Smooth muscle cell (in vitro differentiated cells): ENCODE measurements around the gene C1RL. TPM values are rescaled to one million over a fixed set of nuclear protein-coding genes. Genes with fewer than 3 reads are reported as not detected.
A peak's percentile ranks its signal among the peaks of the same experiment; 100 is the strongest.
"Not testable (repeated sequence)": the region's sequence is repeated elsewhere in the genome, so short reads cannot be mapped to it uniquely, and the experiment has no call there.

Source experiments
- DNase-seq: peaks from one replicate; lab custom pipeline; 2025; ENCODE audit not compliant: unreplicated experiment; lab: John Stamatoyannopoulos, UW
- H2AFZ ChIP-seq: fragments of 200-600 bp; sonication (generic); 2 replicates; pipeline ENCODE4 v1.6.0; 2016; ENCODE audit warnings: antibody characterized with exemption, low read depth, mild to moderate bottlenecking
- H3F3A ChIP-seq: fragments of 200-600 bp; sonication (generic); 2 replicates; pipeline ENCODE4 v1.6.0; 2017; ENCODE audit warnings: antibody characterized with exemption, low read depth
- H3K27ac ChIP-seq: fragments of 200-600 bp; sonication (generic); 2 replicates; pipeline ENCODE4 v1.5.1; 2016; ENCODE audit warnings: low read depth, mild to moderate bottlenecking
- H3K27me3 ChIP-seq: fragments of 200-600 bp; sonication (generic); 2 replicates; pipeline ENCODE4 v1.6.1; 2016; ENCODE audit warnings: low read depth, mild to moderate bottlenecking
- H3K36me3 ChIP-seq: fragments of 200-600 bp; sonication (generic); 2 replicates; pipeline ENCODE4 v1.5.1; 2016; ENCODE audit warnings: low read depth
- H3K4me1 ChIP-seq: fragments of 200-600 bp; sonication (generic); 2 replicates; pipeline ENCODE4 v1.5.1; 2016; ENCODE audit warnings: low read depth
- H3K4me2 ChIP-seq: fragments of 200-600 bp; sonication (generic); 2 replicates; pipeline ENCODE4 v1.6.0; 2016; ENCODE audit warnings: mild to moderate bottlenecking
- H3K4me3 ChIP-seq: fragments of 200-600 bp; sonication (generic); 2 replicates; pipeline ENCODE4 v1.5.1; 2016; ENCODE audit warnings: mild to moderate bottlenecking
- H3K79me2 ChIP-seq: fragments of 200-600 bp; sonication (generic); 2 replicates; pipeline ENCODE4 v1.6.0; 2016; ENCODE audit warnings: low read depth, mild to moderate bottlenecking
- H3K9ac ChIP-seq: fragments of 200-600 bp; sonication (generic); 2 replicates; pipeline ENCODE4 v1.6.0; 2016; ENCODE audit warnings: low read depth
- H3K9me3 ChIP-seq: fragments of 200-600 bp; sonication (generic); replicated peaks from 2 replicates; pipeline ENCODE4 v1.5.1; 2016; ENCODE audit warnings: low read depth
- H4K20me1 ChIP-seq: fragments of 200-600 bp; sonication (generic); 2 replicates; pipeline ENCODE4 v1.6.0; 2016; ENCODE audit warnings: low read depth
- CTCF ChIP-seq: fragments of 200-600 bp; sonication (generic); IDR thresholded peaks from 2 replicates; pipeline ENCODE4 v1.5.1; 2017; ENCODE audit warnings: borderline replicate concordance, mild to moderate bottlenecking, antibody characterized with exemption; ENCODE audit not compliant: insufficient read depth, poor library complexity, severe bottlenecking
- WGBS: methylation state at CpG from one replicate; pipeline ENCODE4 v1.1.7; 2016; ENCODE audit warnings: low lambda C conversion rate; 5-methylcytosine and 5-hydroxymethylcytosine counted together
- polyA plus RNA-seq: library from polyadenylated mRNA; unstranded; fragments of >200 nt; fragmentation: Nextera tagmentation; extraction: Ambion mirVana; gene quantifications from 2 replicates; pipeline ENCODE4 v1.2.1, GENCODE V29; 2016
- total RNA-seq: library from RNA; depleted of rRNA; stranded (reverse); fragments of >200 nt; gene quantifications from 2 replicates; pipeline ENCODE4 v1.2.3, GENCODE V29; 2014

C1RL gene
- total and polyA plus RNA-seq, 2 experiments from 2014 or later: 8.7 to 21.1 TPM

- H3K27ac ChIP-seq: peak overlapping the region; percentile 52
- H3K9ac ChIP-seq: no peak overlapping the region
- peaks cover 1% of the 10 kb centered on the region for H4K20me1 ChIP-seq
- TF ChIP-seq CTCF: no peak
- H3K36me3 ChIP-seq: no peaks in the 10 kb centered on the region
- 76% methylated on average over 3 of the region's 3 CpGs for WGBS
- H3K27me3 ChIP-seq: no peaks in the 10 kb centered on the region
- H3K4me2 ChIP-seq: peak overlapping the region; percentile 99
- H2AFZ ChIP-seq: peak overlapping the region; percentile 96
- H3K4me1 ChIP-seq: no peaks in the 10 kb centered on the region
- no peaks in the 10 kb centered on the region for H3F3A ChIP-seq
- H3K79me2 ChIP-seq: peaks cover 14% of the 10 kb centered on the region
- no peak for DNase-seq
- peak overlapping the region; percentile 83 for H3K4me3 ChIP-seq
- no peaks in the 10 kb centered on the region for H3K9me3 ChIP-seq
Observed at GRCh38 chr12:7107636-7108002, 1.4 kb downstream of the C1RL start.

- not testable (repeated sequence) for H3K4me2 ChIP-seq
- WGBS: 98% methylated on average over 5 of the region's 5 CpGs
Observed at GRCh38 chr12:7107181-7107580, 1.8 kb downstream of the C1RL start.

GRCh38 chr12:7106082-7106481 is 2.9 kb downstream of the C1RL start:
- no peak overlapping the region for H3K9ac ChIP-seq
- no peak overlapping the region for H3K27ac ChIP-seq
- no peaks in the 10 kb centered on the region for H3F3A ChIP-seq
- H3K9me3 ChIP-seq: no peaks in the 10 kb centered on the region
- 83% methylated on average over 1 of the region's 1 CpG for WGBS
- H3K36me3 ChIP-seq: no peaks in the 10 kb centered on the region
- no peak overlapping the region for H3K4me3 ChIP-seq
- H4K20me1 ChIP-seq: peaks cover 9% of the 10 kb centered on the region
- H2AFZ ChIP-seq: no peak overlapping the region
- no peak for TF ChIP-seq CTCF
- H3K27me3 ChIP-seq: no peaks in the 10 kb centered on the region
- no peak for DNase-seq
- no peaks in the 10 kb centered on the region for H3K4me1 ChIP-seq
- H3K4me2 ChIP-seq: no peak overlapping the region
- peaks cover 14% of the 10 kb centered on the region for H3K79me2 ChIP-seq

More at GRCh38 chr12:7107181-7107580, 1.8 kb downstream of the C1RL start:
- H3K4me1 ChIP-seq, H3K36me3 ChIP-seq, H3K27ac ChIP-seq, H3K9me3 ChIP-seq, H3K27me3 ChIP-seq, H3F3A ChIP-seq, H2AFZ ChIP-seq, H3K9ac ChIP-seq, H4K20me1 ChIP-seq, DNase-seq: not testable (repeated sequence)
- peaks cover 14% of the 10 kb centered on the region for H3K79me2 ChIP-seq
- peak overlapping the region; percentile 83 for H3K4me3 ChIP-seq

GRCh38 chr12:7103837-7104584 is 5.0 kb downstream of the C1RL start:
- H2AFZ ChIP-seq: no peak overlapping the region
- H3K27me3 ChIP-seq: no peaks in the 10 kb centered on the region
- no peak overlapping the region for H3K27ac ChIP-seq
- peaks cover 9% of the 10 kb centered on the region for H4K20me1 ChIP-seq
- H3K36me3 ChIP-seq: no peaks in the 10 kb centered on the region
- H3K9me3 ChIP-seq: no peaks in the 10 kb centered on the region
- no peaks in the 10 kb centered on the region for H3K4me1 ChIP-seq
- no peak for TF ChIP-seq CTCF
- WGBS: 97% methylated on average over 14 of the region's 14 CpGs
- H3K79me2 ChIP-seq: peaks cover 14% of the 10 kb centered on the region
- DNase-seq: no peak
- no peak overlapping the region for H3K9ac ChIP-seq
- no peaks in the 10 kb centered on the region for H3F3A ChIP-seq
- no peak overlapping the region for H3K4me3 ChIP-seq
- H3K4me2 ChIP-seq: no peak overlapping the region
